ELR (cell line): ENCODE data around the gene SHB.

Experiments
- DNase-seq: peaks from one replicate; pipeline ENCODE4 v3.0.0-alpha.2; 2015; ENCODE audit warnings: low read depth

The SHB gene

GRCh38 chr9:37953206-37953774 is 115.7 kb downstream of the SHB start:
- no peak for DNase-seq

- peak; percentile 88 for DNase-seq
Measured at GRCh38 chr9:37952731-37953130, 116.3 kb downstream of the SHB start.

GRCh38 chr9:37951671-37952449 is 117.2 kb downstream of the SHB start:
- DNase-seq: no peak

- DNase-seq: no peak
Measured at GRCh38 chr9:37950561-37950960, 118.5 kb downstream of the SHB start.

- no peak for DNase-seq
Measured at GRCh38 chr9:37949576-37949975, 119.5 kb downstream of the SHB start.

GRCh38 chr9:37948417-37948980 is 120.5 kb downstream of the SHB start:
- no peak for DNase-seq

- no peak for DNase-seq
Measured at GRCh38 chr9:37947977-37948376, 121.0 kb downstream of the SHB start.

- no peak for DNase-seq
Measured at GRCh38 chr9:37947471-37947870, 121.6 kb downstream of the SHB start.

GRCh38 chr9:37946971-37947370 is 122.1 kb downstream of the SHB start:
- DNase-seq: no peak

GRCh38 chr9:37946041-37946440 is 123.0 kb downstream of the SHB start:
- no peak for DNase-seq

- peak; percentile 87 for DNase-seq
Measured at GRCh38 chr9:37944671-37945481, 124.2 kb downstream of the SHB start.

GRCh38 chr9:37944266-37944650 is 124.8 kb downstream of the SHB start:
- DNase-seq: peak; percentile 28

GRCh38 chr9:37943345-37944265 is 125.4 kb downstream of the SHB start:
- DNase-seq: peak; percentile 93

- peak; percentile 37 for DNase-seq
Measured at GRCh38 chr9:37942621-37943344, 126.2 kb downstream of the SHB start.

GRCh38 chr9:37941253-37941652 is 127.8 kb downstream of the SHB start:
- no peak for DNase-seq

- peak; percentile 40 for DNase-seq
Measured at GRCh38 chr9:37939575-37940095, 129.4 kb downstream of the SHB start.

- peak; percentile 96 for DNase-seq
Measured at GRCh38 chr9:37938121-37938891, 130.7 kb downstream of the SHB start.

GRCh38 chr9:37937366-37937765 is 131.7 kb downstream of the SHB start:
- DNase-seq: no peak

GRCh38 chr9:37936965-37937364 is 132.1 kb downstream of the SHB start:
- DNase-seq: peak; percentile 87

- no peak for DNase-seq
Measured at GRCh38 chr9:37936376-37936775, 132.7 kb downstream of the SHB start.
